Upper lobe of left lung (tissue), 4 donors: ENCODE measurements around the gene STOM.

Experiments
- CTCF ChIP-seq, 6 experiments: fragments of 450-650 bp in 4 of 6; fragments of 200-600 bp in 2 of 6; sonication (generic) in 2 of 6; IDR thresholded peaks; one replicate each; pipeline ENCODE4 v1.5.1; 2016 to 2019; ENCODE audit warnings: antibody characterized with exemption in 6 of 6
- POLR2A ChIP-seq, 4 donors: fragments of 450-650 bp; IDR thresholded peaks; one replicate each; pipeline ENCODE4 v1.5.1; 2016 to 2017; ENCODE audit warnings: antibody characterized with exemption in 4 of 4, mild to moderate bottlenecking in 2 of 4
- POLR2AphosphoS5 ChIP-seq, 2 donors: sonication (generic); formaldehyde crosslinking; IDR thresholded peaks; one replicate each; pipeline ENCODE4 v1.5.1; 2017; ENCODE audit warnings: antibody characterized with exemption in 2 of 2

GRCh38 chr9:121297389-121297788, 72.7 kb downstream of the STOM start:
- no peak for TF ChIP-seq CTCF (IDR thresholded peaks at IDR 0.05)
- no peak for TF ChIP-seq POLR2A (IDR thresholded peaks at IDR 0.05)
- TF ChIP-seq POLR2AphosphoS5 (IDR thresholded peaks at IDR 0.05): no peak
